Activated naive CD4-positive, alpha-beta T cell treated with anti-CD3 and anti-CD28 coated beads, Interleukin-2, amount 50 U/mL, for 72 hours (primary cell): Measurements from ENCODE around the gene CDC42. TPM values are rescaled to one million over a fixed set of nuclear protein-coding genes. Genes with fewer than 3 reads are reported as not detected.

Experiments
- total RNA-seq, 2 donors: library from RNA; stranded (reverse); gene quantifications; one replicate each; pipeline ENCODE4 v1.2.3, GENCODE V29; 2022

The CDC42 gene
- total RNA-seq, 2 donors from 2014 or later, result 266 to 331 TPM

Other genes with a start within 250 kb of the CDC42 start
- under 1 TPM in 1 of 2 donors, not detected in 1; 0.08 TPM for gene LDLRAD2, start 240.4 kb upstream of the CDC42 start, total RNA-seq
- gene HSPG2, start 115.4 kb upstream of the CDC42 start, total RNA-seq, result 10 to 100 TPM in 1 of 2 donors, 1 to 10 TPM in 1; 9.2 to 37.3 TPM
- not detected for gene CELA3B, start 75.7 kb upstream of the CDC42 start, total RNA-seq
- gene CELA3A, start 51.1 kb upstream of the CDC42 start, total RNA-seq, result not detected
- gene WNT4, start 90.4 kb downstream of the CDC42 start, total RNA-seq, result not detected